K562 (cell line): Measurements from ENCODE around the gene RHD. TPM values are rescaled to one million over a fixed set of nuclear protein-coding genes. Genes with fewer than 3 reads are reported as not detected.

ENCODE experiments used
- AFF1 ChIP-seq, 2 experiments: fragments of 450-650 bp; IDR thresholded peaks; 2 replicates each; pipeline ENCODE4 v1.6.1; 2018; ENCODE audit warnings: mild to moderate bottlenecking in 2 of 2, low read depth in 1 of 2; ENCODE audit not compliant: partially characterized antibody in 2 of 2
- CAMTA2 ChIP-seq: fragments of 250-450 bp; sonication (Bioruptor Pico); conservative IDR thresholded peaks from 2 replicates; pipeline ENCODE4 v1.5.1; 2022
- E2F4 ChIP-seq: sonication (generic); formaldehyde crosslinking; IDR thresholded peaks from 2 replicates; pipeline ENCODE4 v1.8.0; 2022; ENCODE audit warnings: mild to moderate bottlenecking, low read depth, missing genetic modification reagents
- FOXA3 ChIP-seq, 2 experiments: fragments of 450-650 bp in 1 of 2; sonication (generic) in 1 of 2; formaldehyde crosslinking; IDR thresholded peaks in 1 of 2; conservative IDR thresholded peaks in 1 of 2; 2 replicates each; pipeline versions ENCODE4 v1.4.0 to v1.8.0; 2020 to 2022; ENCODE audit warnings: mild to moderate bottlenecking in 2 of 2, missing genetic modification reagents in 1 of 2
- HDGF ChIP-seq: fragments of 450-650 bp; IDR thresholded peaks from 2 replicates; pipeline ENCODE4 v1.6.1; 2016
- NFE2 ChIP-seq: IDR thresholded peaks from 2 replicates; pipeline ENCODE4 v1.6.1; 2014; ENCODE audit warnings: antibody characterized with exemption, low read depth
- NKRF ChIP-seq: fragments of 450-650 bp; IDR thresholded peaks from 2 replicates; pipeline ENCODE4 v1.6.1; 2016; ENCODE audit warnings: borderline replicate concordance
- NR2C1 ChIP-seq, 2 experiments: fragments of 450-650 bp; IDR thresholded peaks; 2 replicates each; pipeline ENCODE4 v1.6.1; 2017; ENCODE audit warnings: mild to moderate bottlenecking in 2 of 2, antibody characterized with exemption in 1 of 2, inconsistent platforms in 1 of 2, missing compliant biosample characterization in 1 of 2, missing genetic modification characterization in 1 of 2
- POU5F1 ChIP-seq: fragments of 150-350 bp; IDR thresholded peaks from 2 replicates; pipeline ENCODE4 v1.6.1; 2014; ENCODE audit warnings: borderline replicate concordance, low read length, low read depth, mild to moderate bottlenecking; ENCODE audit not compliant: partially characterized antibody
- SMAD3 ChIP-seq: fragments of 450-650 bp; formaldehyde crosslinking; conservative IDR thresholded peaks from 2 replicates; pipeline ENCODE4 v1.4.0; 2020; ENCODE audit warnings: mild to moderate bottlenecking
- ZNF41 ChIP-seq: fragments of 250-450 bp; sonication (Bioruptor Pico); conservative IDR thresholded peaks from 2 replicates; pipeline ENCODE4 v1.4.0; 2020; ENCODE audit warnings: mild to moderate bottlenecking
- ZNF644 ChIP-seq: fragments of 200-800 bp; sonication (Bioruptor generic); IDR thresholded peaks from 2 replicates; pipeline ENCODE4 v1.6.1; 2016; ENCODE audit warnings: low read depth, missing genetic modification characterization, missing compliant biosample characterization
- polyA plus RNA-seq, 8 experiments: library from polyadenylated mRNA; depleted of rRNA in 4 of 8; stranded (reverse) in 5 of 8; unstranded in 3 of 8; fragments of >200 nt; fragmentation: Nextera tagmentation in 2 of 8; fragmentation: Illumina TruSeq in 1 of 8; extraction: Ambion mirVana in 2 of 8; extraction: Trizol in 1 of 8; gene quantifications; 2 replicates each; pipeline versions ENCODE4 v1.2.1 to v1.2.3, GENCODE V29; 2011 to 2014; ENCODE audit warnings: inconsistent platforms in 1 of 8, missing spikeins in 1 of 8
- total RNA-seq, 7 experiments: library from RNA; depleted of rRNA in 6 of 7; stranded (reverse); fragments of >200 nt in 6 of 7; fragmentation: Illumina TruSeq in 2 of 7; extraction: Trizol in 2 of 7; gene quantifications; 2 replicates each; pipeline versions ENCODE4 v1.2.1 to v1.2.3, GENCODE V29; 2011 to 2021; ENCODE audit warnings: low replicate concordance in 1 of 7
- TF ChIP-seq, protein P1 (sequence below): sonication (generic); formaldehyde crosslinking; IDR thresholded peaks from 2 replicates; pipeline ENCODE4 v1.8.1; 2023; ENCODE audit warnings: missing genetic modification reagents, mild to moderate bottlenecking, borderline replicate concordance

The RHD gene
- total and polyA plus RNA-seq, 9 of the 15 experiments (the other 6 are each of a cell fraction or from before 2014, with no cell fraction given), result 8.8 to 32.4 (median 15.0) TPM

DNA sequence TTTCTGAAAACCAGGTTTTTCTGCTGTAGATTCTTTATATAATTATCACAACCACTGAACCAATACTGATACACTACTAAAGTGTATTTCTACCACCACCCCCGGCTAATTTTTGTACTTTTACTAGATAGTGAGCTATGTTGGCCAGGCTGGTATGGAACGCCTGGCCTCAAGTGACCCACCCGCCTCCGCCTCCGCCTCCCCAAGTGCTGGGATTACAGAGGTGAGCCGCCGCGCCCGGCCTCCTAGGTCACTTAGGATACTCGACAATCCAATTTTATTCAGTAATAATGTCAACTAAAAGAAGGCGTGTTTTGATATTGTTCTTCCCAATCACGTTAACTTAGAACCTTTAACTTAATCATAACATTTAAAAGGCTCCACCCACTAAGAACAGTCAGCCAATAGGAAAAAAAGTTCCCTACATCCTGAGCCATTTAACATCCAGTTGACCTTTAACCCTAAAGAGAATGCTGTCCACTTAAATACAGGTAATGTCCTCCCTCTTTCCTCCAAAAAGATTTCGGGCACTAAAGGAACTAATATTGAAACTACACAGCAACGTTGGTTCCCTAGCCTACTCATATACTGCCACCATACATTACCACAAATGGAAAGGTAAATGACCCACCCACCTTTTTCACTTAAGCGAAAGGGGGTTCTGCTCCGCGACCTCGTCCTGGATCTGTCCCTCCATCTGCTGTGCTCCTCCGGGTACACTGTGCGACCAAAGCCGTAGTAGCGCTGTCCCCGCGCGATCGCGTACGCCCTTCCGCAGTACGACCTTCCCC, 26.3 kb upstream of the RHD start (continued):
- TF ChIP-seq, protein P1, sequence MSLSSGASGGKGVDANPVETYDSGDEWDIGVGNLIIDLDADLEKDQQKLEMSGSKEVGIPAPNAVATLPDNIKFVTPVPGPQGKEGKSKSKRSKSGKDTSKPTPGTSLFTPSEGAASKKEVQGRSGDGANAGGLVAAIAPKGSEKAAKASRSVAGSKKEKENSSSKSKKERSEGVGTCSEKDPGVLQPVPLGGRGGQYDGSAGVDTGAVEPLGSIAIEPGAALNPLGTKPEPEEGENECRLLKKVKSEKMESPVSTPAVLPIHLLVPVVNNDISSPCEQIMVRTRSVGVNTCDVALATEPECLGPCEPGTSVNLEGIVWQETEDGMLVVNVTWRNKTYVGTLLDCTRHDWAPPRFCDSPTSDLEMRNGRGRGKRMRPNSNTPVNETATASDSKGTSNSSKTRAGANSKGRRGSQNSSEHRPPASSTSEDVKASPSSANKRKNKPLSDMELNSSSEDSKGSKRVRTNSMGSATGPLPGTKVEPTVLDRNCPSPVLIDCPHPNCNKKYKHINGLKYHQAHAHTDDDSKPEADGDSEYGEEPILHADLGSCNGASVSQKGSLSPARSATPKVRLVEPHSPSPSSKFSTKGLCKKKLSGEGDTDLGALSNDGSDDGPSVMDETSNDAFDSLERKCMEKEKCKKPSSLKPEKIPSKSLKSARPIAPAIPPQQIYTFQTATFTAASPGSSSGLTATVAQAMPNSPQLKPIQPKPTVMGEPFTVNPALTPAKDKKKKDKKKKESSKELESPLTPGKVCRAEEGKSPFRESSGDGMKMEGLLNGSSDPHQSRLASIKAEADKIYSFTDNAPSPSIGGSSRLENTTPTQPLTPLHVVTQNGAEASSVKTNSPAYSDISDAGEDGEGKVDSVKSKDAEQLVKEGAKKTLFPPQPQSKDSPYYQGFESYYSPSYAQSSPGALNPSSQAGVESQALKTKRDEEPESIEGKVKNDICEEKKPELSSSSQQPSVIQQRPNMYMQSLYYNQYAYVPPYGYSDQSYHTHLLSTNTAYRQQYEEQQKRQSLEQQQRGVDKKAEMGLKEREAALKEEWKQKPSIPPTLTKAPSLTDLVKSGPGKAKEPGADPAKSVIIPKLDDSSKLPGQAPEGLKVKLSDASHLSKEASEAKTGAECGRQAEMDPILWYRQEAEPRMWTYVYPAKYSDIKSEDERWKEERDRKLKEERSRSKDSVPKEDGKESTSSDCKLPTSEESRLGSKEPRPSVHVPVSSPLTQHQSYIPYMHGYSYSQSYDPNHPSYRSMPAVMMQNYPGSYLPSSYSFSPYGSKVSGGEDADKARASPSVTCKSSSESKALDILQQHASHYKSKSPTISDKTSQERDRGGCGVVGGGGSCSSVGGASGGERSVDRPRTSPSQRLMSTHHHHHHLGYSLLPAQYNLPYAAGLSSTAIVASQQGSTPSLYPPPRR (CRISPR knock-in tag), result peak; percentile 78; the same call in 1 of the 2 replicates
- TF ChIP-seq ZNF644 (tag), result no peak
- TF ChIP-seq AFF1 (IDR thresholded peaks at IDR 0.05; ENCODE audit: low read depth in 1 of 2, partially characterized antibody in 2 of 2), result no peak
- TF ChIP-seq SMAD3 (CRISPR knock-in tag), result 0 out of 2 replicates have a peak, but pooled peaks have one; percentile 43
- peak; percentile 62; the same call in 1 of the 2 replicates for TF ChIP-seq E2F4 (CRISPR knock-in tag)
- no peak for TF ChIP-seq HDGF
- peak; percentile 94 for TF ChIP-seq NR2C1 (IDR thresholded peaks at IDR 0.05)
- TF ChIP-seq NR2C1 (tag; IDR thresholded peaks at IDR 0.05), result peak; percentile 96
- peak in 1 of 2 experiments; percentile 74; a peak in 1 of 4 replicates for TF ChIP-seq FOXA3 (CRISPR knock-in tag; conservative IDR thresholded peaks at IDR 0.05 in 1 of 2, IDR thresholded peaks at IDR 0.05 in 1 of 2)
- no peak for TF ChIP-seq NFE2
- peak; percentile 6; the same call in 1 of the 2 replicates for TF ChIP-seq NKRF
- TF ChIP-seq CAMTA2 (CRISPR knock-in tag), result no peak
- TF ChIP-seq POU5F1, result no peak
- TF ChIP-seq ZNF41, result 0 out of 2 replicates have a peak, but pooled peaks have one; percentile 4
